Nucleus accumbens (tissue), 56 donors: ENCODE results near the gene CSNK1D.
"Not testable (repeated sequence)": the region's sequence is repeated elsewhere in the genome, so short reads cannot be mapped to it uniquely, and the experiment has no call there.

Source experiments
- DNase-seq, 56 donors: peaks; one replicate each; lab custom pipeline; 2025; lab: John Stamatoyannopoulos, UW

Gene CSNK1D

DNA sequence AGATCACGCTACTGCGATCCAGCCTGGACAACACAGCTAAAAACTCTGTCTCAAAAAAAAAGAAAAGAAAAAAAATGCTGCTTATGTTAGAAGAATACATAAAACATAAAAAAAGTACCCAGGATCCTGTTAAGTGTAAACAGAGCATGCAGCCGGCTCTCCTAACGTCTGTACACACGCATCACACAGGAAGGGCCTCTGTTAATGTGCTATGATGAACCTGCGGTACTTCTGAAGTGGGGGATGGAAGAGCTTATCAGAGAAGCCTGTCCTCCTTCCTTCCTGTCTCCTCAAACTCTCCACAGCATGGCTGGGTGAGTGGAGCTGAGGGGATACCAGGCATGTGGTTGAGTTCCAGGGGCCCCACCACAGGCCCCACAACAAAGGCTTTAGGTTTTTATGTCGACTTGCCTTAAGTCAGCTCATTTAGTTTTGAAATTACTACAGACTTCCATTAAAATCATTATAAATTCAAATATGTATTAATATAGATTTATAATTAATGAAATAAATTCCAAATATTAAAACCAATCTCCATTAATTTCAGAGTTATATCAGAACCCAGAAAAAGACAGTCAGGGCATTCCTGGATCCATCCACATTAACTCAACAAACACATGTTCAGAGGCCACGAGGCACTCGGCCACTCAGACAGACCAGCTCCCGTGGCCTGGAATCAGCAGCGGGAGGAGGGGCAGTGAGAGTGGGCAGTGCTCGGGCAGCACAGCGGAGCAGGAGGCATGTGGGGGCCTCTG is 72.6 kb downstream of the CSNK1D start:
- DNase-seq = no peak

DNA sequence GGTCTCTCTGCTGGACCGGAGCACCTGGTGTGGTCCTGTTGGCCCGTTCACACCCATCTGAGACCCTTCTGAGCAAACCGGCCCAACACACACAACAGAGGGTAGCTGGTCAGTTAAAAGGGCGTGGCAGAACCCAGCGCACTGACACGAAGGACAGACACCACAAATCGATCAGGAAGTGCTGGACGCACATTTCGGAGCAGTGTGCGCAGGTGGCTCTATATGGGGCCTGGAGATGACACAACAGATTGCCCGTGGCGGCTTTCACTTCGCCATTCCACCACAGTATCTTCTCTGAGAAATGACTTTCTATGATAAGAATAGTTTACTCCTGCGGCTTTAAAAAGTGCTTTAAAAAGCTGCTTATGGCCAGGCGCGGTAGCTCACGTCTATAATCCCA is 73.4 kb downstream of the CSNK1D start:
- DNase-seq = no peak

DNA sequence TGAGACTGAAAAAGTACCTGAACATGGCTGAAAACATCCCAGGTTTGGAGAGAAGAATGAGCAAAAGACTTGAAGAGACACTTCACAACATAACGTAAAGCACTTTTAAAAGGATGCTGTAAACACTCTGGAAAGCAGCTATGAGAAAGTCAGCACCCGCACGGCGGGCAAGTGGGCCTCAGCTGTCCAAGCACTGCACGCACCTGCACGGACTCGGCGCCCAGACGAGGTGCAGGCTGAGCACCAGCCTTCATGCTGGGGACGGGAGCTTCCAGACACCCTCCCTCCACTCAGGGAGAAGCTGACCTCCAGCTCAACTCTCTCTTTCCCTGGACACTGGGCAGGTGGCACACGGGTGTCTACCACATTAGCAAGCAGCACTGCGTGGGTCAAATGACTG is 74.0 kb downstream of the CSNK1D start:
- DNase-seq = no peak

DNA sequence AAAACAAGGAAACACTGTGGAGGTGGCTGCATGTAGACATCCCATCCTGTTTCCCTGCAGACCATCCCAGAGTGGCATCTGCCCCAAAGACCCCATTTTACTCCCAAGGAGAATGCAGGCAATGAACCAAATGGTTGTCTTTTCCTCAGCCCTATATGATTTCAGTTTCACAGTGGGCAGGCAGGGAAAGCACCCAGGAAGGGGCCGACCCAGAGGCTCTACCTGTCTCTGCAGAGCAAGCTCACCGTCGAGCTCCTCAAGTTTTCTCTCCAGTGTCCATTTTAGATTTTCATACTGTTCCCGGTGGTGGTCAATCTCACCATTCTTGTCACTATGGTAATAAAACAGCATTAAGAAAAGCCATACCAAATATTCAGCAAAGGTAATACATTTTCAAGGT is 75.4 kb downstream of the CSNK1D start:
- DNase-seq = no peak

DNA sequence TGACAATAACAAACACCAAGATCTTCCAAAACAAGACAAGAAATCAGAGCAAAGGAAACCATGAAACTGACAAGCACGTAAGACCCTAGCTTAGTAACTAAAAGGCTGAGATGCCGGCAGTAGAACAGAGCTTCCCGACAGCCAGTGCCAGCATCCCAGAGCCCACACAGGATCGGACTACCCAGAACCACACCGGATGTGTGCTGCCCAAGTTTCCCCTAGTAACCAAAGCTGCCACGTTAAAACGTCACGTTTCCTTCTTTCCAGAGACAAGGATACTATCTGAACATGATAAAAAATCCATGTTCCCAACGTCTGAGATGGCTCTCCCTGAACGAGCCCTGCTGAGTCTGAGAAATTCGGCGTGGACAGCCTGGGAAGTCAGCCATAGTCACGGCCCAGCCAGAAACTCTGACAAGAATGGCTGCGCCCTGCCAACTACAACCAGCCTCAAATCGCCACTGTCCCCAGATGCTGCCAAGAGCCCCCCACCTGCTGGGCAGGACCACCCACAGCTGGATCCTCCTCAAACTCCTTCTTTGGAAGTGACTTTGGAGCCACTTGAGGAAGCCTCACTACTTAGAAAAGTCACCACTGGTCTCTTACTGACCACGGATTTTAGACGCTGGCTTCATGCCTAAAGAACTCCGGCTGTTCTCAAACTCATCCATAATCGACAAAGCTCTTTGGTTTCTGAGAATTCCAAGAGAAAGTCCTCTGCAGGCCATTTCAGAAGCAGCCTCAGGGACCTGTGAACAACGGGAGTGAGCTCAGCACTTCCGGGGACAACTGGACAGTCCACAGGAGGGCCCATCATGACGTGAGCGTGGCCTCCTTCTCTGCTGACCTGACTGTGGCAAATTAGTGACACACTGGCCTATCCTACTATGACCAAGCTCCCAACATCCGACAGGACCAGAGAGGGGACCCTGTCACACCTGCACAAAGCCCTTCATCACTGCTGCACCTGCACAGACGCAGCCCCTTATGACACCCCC is 77.5 kb downstream of the CSNK1D start:
- no peak for DNase-seq

DNA sequence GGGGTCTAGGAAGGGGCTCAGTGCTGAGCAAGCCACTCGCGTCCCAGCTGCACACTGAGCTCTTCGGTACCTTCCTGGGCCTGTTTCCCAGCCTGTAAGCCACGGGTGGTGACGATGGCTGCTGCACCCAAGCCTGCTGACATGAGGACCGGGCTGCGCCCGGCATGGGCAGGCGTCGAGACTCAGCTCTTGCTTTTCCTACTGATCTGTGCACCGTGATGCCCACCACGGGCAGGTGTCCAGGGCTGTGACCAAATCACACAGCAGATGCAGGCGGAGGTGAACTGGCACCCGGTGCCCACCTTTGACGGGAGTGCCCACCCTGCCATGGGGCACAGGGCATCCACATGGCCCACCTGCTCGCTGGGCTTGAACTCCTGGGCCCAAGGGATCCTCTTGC is 78.7 kb downstream of the CSNK1D start:
- no peak for DNase-seq

DNA sequence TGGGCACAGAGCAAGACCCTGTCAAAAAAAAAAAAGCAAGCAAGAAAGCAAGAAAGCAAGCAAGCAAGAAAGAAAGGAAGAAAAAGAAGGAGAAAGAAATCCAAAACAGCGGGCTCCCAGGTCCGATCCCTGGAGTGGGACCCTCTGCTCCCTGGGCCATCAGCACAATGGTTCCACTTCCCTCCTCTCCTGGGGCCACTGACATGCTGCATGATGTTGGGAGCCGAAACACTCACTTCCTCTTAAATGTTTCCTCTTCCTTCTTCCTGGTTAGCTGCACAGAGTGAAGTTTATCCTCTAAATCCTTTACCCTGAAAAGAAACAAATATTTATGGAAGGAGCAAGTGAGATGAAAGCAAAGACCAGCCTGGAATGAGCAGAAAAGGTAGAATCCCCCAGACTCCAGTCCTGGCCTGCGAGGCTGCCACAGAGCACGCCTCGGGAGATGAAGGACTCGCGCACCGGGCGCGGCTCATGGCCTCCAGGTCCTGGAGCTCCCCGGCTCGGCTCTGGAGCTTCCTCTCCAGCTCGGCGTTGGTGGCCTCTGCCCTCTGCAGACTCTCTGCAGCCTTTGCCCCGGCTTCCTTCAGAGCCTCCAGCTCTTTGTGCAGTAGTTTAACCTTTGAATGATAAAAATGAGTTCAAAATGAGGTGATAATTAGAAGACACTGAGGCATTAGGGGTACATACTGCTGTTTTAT is 79.8 kb downstream of the CSNK1D start:
- DNase-seq = peak in 1 of 56 donors; percentile 9

DNA sequence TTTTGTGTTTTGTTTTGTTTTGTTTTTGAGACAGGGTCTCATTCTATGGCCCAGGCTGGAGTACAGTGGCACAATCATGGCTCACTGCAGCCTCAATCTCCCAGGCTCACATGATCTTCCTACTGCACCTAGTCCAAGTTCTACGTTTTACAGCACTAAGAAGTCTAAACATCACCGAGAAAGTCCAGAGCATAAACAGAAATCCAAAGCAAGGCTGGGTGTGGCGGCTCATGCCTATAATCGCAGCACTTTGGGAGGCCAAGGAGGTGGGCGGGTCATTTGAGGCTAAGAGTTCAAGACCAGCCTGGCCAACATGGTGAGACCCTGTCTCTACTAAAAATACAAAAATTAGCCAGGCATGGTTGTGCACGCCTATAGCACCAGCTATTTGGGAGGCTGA is 80.5 kb downstream of the CSNK1D start:
- DNase-seq = not testable (repeated sequence)
